Omental fat pad (tissue), 4 donors: Measurements from ENCODE around the gene MVB12B. TPM values are rescaled to one million over a fixed set of nuclear protein-coding genes. Genes with fewer than 3 reads are reported as not detected.

Source experiments
- ATAC-seq: fragments of 150-250 bp; one replicate; pipeline ENCODE4 v1.9.1; 2016; ENCODE audit warnings: mild to moderate bottlenecking, moderate library complexity; ENCODE audit not compliant: low FRiP score
- DNase-seq: peaks from one replicate; pipeline ENCODE4 v3.0.0-alpha.2; 2019; ENCODE audit warnings: low spot score
- CTCF ChIP-seq, 3 donors: fragments of 450-650 bp; IDR thresholded peaks; one replicate each; pipeline ENCODE4 v1.5.1; 2016 to 2017; ENCODE audit warnings: antibody characterized with exemption in 3 of 3, mild to moderate bottlenecking in 3 of 3, moderate library complexity in 2 of 3
- total RNA-seq, 4 donors: library from RNA; depleted of rRNA; stranded (reverse); fragments of >200 nt; gene quantifications; one replicate each; pipeline ENCODE4 v1.1.0, GENCODE V29; 2016

Gene MVB12B
- total RNA-seq, 4 donors from 2014 or later = 5.5 to 21.4 (median 11.6) TPM

DNA sequence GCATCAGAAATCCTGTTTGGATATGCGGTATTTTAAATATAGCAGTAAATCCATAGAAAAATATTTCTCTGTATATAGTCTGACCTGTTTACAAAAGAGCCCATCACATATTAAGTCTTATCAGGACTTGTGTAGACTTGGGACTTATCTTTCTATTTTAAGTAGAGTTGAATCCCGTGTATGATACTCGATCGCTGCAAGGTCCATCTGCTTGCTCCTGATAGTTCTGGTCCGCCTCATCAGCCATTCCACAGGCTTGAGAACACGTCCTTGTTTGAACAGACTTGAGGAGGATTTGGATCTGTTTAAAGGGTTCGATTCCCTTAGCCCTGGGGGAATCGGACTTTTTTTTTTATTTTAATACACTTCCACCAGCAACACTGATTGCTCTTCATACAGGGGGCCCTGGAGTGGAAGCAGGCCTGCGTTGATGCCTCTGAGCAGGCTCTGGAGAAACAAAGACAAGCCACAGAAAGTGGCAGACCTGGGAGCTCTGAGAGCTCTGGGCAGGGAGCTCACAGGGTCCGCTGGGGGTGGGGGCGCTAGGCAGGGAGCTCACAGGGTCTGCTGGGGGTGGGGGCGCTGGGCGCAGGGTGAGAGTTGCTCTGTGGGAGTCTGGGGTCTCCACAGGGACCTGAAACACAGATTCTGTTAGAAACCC lies 112.2 kb downstream of the MVB12B start:
- ATAC-seq = no peak
- no peak for DNase-seq
- no peak for TF ChIP-seq CTCF (IDR thresholded peaks at IDR 0.05)

GRCh38 chr9:126439402-126439765 lies 112.8 kb downstream of the MVB12B start:
- DNase-seq = no peak
- no peak for ATAC-seq
- TF ChIP-seq CTCF (IDR thresholded peaks at IDR 0.05) = no peak

DNA sequence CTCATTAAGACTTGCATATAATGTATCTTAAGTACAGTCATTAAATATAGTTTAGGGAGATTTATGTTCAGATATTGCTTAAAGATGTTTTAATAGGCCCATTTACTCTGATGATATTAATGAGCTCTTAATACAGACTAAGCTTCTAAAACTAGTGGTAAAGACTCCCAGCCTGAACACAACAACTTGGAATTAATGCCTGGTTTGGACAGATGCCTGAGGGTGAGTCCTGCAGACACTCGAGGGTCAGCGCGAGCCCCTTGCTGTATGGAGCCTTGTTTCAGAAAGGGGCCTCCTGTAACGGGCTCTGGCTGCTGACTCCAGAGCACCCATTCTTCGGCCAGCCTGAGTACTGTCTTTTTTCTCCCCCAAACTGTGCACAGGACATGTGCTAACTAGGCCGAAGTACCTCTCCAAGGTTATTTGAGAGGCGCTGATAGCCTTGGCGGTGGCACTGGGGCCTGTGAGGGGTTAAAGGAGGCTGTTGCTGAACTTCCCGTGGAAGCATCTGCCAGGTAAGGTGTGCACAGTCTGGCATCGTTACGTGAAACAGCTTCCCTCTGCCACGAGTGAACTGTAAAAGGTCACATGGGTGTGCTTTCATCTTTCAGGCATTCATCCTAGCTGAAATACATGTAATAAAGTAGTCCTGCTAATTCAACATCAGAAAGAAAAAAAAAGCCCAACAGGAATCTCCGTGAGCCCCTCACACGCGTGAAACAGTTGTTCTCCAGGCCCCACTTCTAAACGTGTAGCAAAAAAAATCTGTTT lies 113.4 kb downstream of the MVB12B start:
- ATAC-seq (no peak), DNase-seq (no peak)
- TF ChIP-seq CTCF (IDR thresholded peaks at IDR 0.05) = no peak

GRCh38 chr9:126440940-126441339 lies 114.3 kb downstream of the MVB12B start:
- no peak for ATAC-seq
- no peak for DNase-seq
- TF ChIP-seq CTCF (IDR thresholded peaks at IDR 0.05) = no peak

- DNase-seq = no peak
- ATAC-seq = no peak
- TF ChIP-seq CTCF (IDR thresholded peaks at IDR 0.05) = no peak
Measured at GRCh38 chr9:126442636-126443035, 116.0 kb downstream of the MVB12B start.

GRCh38 chr9:126443144-126443543 lies 116.5 kb downstream of the MVB12B start:
- no peak for TF ChIP-seq CTCF (IDR thresholded peaks at IDR 0.05)
- DNase-seq = no peak
- ATAC-seq = no peak

GRCh38 chr9:126448136-126448535 lies 121.5 kb downstream of the MVB12B start:
- no peak for TF ChIP-seq CTCF (IDR thresholded peaks at IDR 0.05)
- ATAC-seq (no peak), DNase-seq (no peak)
